ENCODE results near the gene M1AP.

The M1AP gene

GRCh38 chr2:74675090-74675489 lies 27.0 kb upstream of the M1AP start:
- no peaks in the 10 kb centered on the region for H3K79me2 ChIP-seq (ENCODE audit: control insufficient read depth, low read length)
- no peak overlapping the region for H3K4me2 ChIP-seq (ENCODE audit: low read length)
- no peak overlapping the region for H3K4me3 ChIP-seq (ENCODE audit: low read length)
- no peaks in the 10 kb centered on the region for H4K20me1 ChIP-seq (ENCODE audit: control insufficient read depth, insufficient read depth, low read depth, low read length)
- no peaks in the 10 kb centered on the region for H3K27me3 ChIP-seq (ENCODE audit: control insufficient read depth, low read length)
- H3K9me2 ChIP-seq (replicated peaks; ENCODE audit: control insufficient read depth, low read length), result no peaks in the 10 kb centered on the region
- H3K27ac ChIP-seq (ENCODE audit: low read depth, low read length), result no peak overlapping the region
- no peaks in the 10 kb centered on the region for H3K36me3 ChIP-seq (ENCODE audit: control insufficient read depth, low read length)
- TF ChIP-seq EZH2phosphoT487 (IDR thresholded peaks at IDR 0.05; ENCODE audit: borderline replicate concordance, low read length) (no peak), CTCF (IDR thresholded peaks at IDR 0.05; ENCODE audit: low read depth, low read length, poor library complexity, severe bottlenecking) (no peak)
- H3K9me3 ChIP-seq (ENCODE audit: control insufficient read depth, insufficient read depth, low read length), result no peaks in the 10 kb centered on the region
- no peaks in the 10 kb centered on the region for H3F3A ChIP-seq (ENCODE audit: control insufficient read depth, insufficient read depth)
- no peaks in the 10 kb centered on the region for H3K4me1 ChIP-seq (ENCODE audit: control insufficient read depth, low read length)

- Histone ChIP-seq H3K9me3 (ENCODE audit: control insufficient read depth, insufficient read depth, low read length) (no peaks in the 10 kb centered on the region), H3K4me2 (ENCODE audit: low read length) (no peak overlapping the region), H3K4me1 (ENCODE audit: control insufficient read depth, low read length) (no peaks in the 10 kb centered on the region), H3K79me2 (ENCODE audit: control insufficient read depth, low read length) (no peaks in the 10 kb centered on the region), H3K4me3 (ENCODE audit: low read length) (no peak overlapping the region), H3K9me2 (replicated peaks; ENCODE audit: control insufficient read depth, low read length) (no peaks in the 10 kb centered on the region), H3K27ac (ENCODE audit: low read depth, low read length) (no peak overlapping the region), H3K36me3 (ENCODE audit: control insufficient read depth, low read length) (no peaks in the 10 kb centered on the region), H3K27me3 (ENCODE audit: control insufficient read depth, low read length) (no peaks in the 10 kb centered on the region), H3F3A (ENCODE audit: control insufficient read depth, insufficient read depth) (no peaks in the 10 kb centered on the region), H4K20me1 (ENCODE audit: control insufficient read depth, insufficient read depth, low read depth, low read length) (no peaks in the 10 kb centered on the region)
- TF ChIP-seq CTCF (IDR thresholded peaks at IDR 0.05; ENCODE audit: low read depth, low read length, poor library complexity, severe bottlenecking) (no peak), EZH2phosphoT487 (IDR thresholded peaks at IDR 0.05; ENCODE audit: borderline replicate concordance, low read length) (no peak)
These were observed 25.8 kb upstream of the M1AP start for GRCh38 chr2:74673826-74674528.

GRCh38 chr2:74671479-74671878 lies 23.3 kb upstream of the M1AP start:
- H3F3A ChIP-seq (ENCODE audit: control insufficient read depth, insufficient read depth), result no peaks in the 10 kb centered on the region
- H3K4me1 ChIP-seq (ENCODE audit: control insufficient read depth, low read length), result no peaks in the 10 kb centered on the region
- H3K9me3 ChIP-seq (ENCODE audit: control insufficient read depth, insufficient read depth, low read length), result no peaks in the 10 kb centered on the region
- no peaks in the 10 kb centered on the region for H3K36me3 ChIP-seq (ENCODE audit: control insufficient read depth, low read length)
- TF ChIP-seq EZH2phosphoT487 (IDR thresholded peaks at IDR 0.05; ENCODE audit: borderline replicate concordance, low read length) (no peak), CTCF (IDR thresholded peaks at IDR 0.05; ENCODE audit: low read depth, low read length, poor library complexity, severe bottlenecking) (no peak)
- H3K4me2 ChIP-seq (ENCODE audit: low read length), result no peak overlapping the region
- H3K4me3 ChIP-seq (ENCODE audit: low read length), result no peak overlapping the region
- H3K79me2 ChIP-seq (ENCODE audit: control insufficient read depth, low read length), result no peaks in the 10 kb centered on the region
- no peak overlapping the region for H3K27ac ChIP-seq (ENCODE audit: low read depth, low read length)
- no peaks in the 10 kb centered on the region for H3K9me2 ChIP-seq (replicated peaks; ENCODE audit: control insufficient read depth, low read length)
- no peaks in the 10 kb centered on the region for H3K27me3 ChIP-seq (ENCODE audit: control insufficient read depth, low read length)
- no peaks in the 10 kb centered on the region for H4K20me1 ChIP-seq (ENCODE audit: control insufficient read depth, insufficient read depth, low read depth, low read length)
